ENCODE measurements around the gene IQUB.
"Not testable (repeated sequence)": the region's sequence is repeated elsewhere in the genome, so short reads cannot be mapped to it uniquely, and the experiment has no call there.

Gene IQUB

GRCh38 chr7:123407951-123408350 lies 126.4 kb downstream of the IQUB start:
- not testable (repeated sequence) for DNase-seq
